Thyroid gland (tissue), 4 donors: ENCODE results near the gene TMEM186.
"Not testable (repeated sequence)": the region's sequence is repeated elsewhere in the genome, so short reads cannot be mapped to it uniquely, and the experiment has no call there.

Source experiments
- POLR2A ChIP-seq, 2 donors: fragments of 450-650 bp; IDR thresholded peaks; one replicate each; pipeline ENCODE4 v1.6.1; 2017; ENCODE audit warnings: antibody characterized with exemption in 2 of 2, mild to moderate bottlenecking in 2 of 2, moderate library complexity in 1 of 2
- TF ChIP-seq, protein P1 (sequence below), 6 experiments: fragments of 200-600 bp in 3 of 6; fragments of 450-650 bp in 3 of 6; sonication (generic) in 3 of 6; IDR thresholded peaks; one replicate each; pipeline ENCODE4 v1.5.1; 2016 to 2019; ENCODE audit warnings: antibody characterized with exemption in 6 of 6, mild to moderate bottlenecking in 2 of 6, inconsistent platforms in 1 of 6, moderate library complexity in 1 of 6

- TF ChIP-seq, protein P1, sequence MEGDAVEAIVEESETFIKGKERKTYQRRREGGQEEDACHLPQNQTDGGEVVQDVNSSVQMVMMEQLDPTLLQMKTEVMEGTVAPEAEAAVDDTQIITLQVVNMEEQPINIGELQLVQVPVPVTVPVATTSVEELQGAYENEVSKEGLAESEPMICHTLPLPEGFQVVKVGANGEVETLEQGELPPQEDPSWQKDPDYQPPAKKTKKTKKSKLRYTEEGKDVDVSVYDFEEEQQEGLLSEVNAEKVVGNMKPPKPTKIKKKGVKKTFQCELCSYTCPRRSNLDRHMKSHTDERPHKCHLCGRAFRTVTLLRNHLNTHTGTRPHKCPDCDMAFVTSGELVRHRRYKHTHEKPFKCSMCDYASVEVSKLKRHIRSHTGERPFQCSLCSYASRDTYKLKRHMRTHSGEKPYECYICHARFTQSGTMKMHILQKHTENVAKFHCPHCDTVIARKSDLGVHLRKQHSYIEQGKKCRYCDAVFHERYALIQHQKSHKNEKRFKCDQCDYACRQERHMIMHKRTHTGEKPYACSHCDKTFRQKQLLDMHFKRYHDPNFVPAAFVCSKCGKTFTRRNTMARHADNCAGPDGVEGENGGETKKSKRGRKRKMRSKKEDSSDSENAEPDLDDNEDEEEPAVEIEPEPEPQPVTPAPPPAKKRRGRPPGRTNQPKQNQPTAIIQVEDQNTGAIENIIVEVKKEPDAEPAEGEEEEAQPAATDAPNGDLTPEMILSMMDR (IDR thresholded peaks at IDR 0.05), result not testable (repeated sequence)
- TF ChIP-seq POLR2A (IDR thresholded peaks at IDR 0.05), result not testable (repeated sequence)
These were observed 45.9 kb upstream of the TMEM186 start for GRCh38 chr16:8843296-8843695.
